HG02798 (cell line): Measurements from ENCODE around the gene TRPV4.
"Not testable (repeated sequence)": the region's sequence is repeated elsewhere in the genome, so short reads cannot be mapped to it uniquely, and the experiment has no call there.

ENCODE experiments used
- ATAC-seq: cut with Tn5 transposase; IDR thresholded peaks from one replicate; pipeline ENCODE4 v1.9.1; 2021; ENCODE audit warnings: mild to moderate bottlenecking; ENCODE audit not compliant: unreplicated experiment, poor library complexity

TRPV4 gene

DNA sequence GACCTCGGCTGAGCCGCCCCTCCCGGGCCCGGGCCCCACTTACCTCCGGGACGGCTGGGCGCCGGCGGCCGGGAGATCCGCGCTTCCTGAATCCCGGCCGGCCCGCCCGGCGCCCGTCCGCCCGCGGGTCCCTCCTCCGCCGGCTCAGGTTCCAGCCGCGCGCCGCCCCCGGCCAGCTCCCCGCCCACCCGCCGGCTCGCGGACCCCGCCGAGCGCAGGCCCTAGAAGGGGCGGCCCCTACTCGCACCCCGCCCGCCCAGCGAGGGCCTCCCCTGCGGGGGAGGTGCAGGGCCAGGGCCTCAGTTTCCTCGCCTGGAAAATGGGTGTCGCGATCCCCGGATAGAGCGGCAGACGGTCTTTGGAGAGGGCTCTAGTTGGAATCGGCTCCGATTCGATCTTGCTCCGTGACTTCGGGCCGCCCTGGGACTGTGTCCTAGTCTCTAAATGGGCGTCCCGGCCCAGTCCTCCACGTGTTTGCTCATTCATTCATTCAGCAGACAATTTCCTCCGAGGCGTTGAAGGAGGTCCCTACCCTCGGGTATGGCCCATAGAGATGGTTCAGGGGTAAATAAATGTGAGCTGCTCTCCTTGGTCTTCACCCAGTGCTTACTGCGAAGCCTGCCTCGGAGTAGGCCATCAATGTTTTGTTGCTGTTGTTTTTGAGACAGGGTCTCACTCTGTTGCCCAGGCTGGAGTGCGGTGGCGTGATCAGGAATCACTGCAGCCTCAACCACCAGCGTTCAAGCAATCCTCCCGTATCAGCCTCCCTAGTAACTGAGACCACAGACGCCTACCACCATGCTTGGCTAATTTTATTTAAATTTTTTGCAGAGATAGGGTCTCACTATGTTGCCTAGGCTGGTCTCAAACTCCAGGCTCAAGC lies at the start of gene TRPV4:
Gene TRPV4, minus strand, starts transcription at position 92 of the 883 bp plus-strand sequence. CDS start 18,602 bp downstream, outside the sequence.
- ATAC-seq = no peak

DNA sequence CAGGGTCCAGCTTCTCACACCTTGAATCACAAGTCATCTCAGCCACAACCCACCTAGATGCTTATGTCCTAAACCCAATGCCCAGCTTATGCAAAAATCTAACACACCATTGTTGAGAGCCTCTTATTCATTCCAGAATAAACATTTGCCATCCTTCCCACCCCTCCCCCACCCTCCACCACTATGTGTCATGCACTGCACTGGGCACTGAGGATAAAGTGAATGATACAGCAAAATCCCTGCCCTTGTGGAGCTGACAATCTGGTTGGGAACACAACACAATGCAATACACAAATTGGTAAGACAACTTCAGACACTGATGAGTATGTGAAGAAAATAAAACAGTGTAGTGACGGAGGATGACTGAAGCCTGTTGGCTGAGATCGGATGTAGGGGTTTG lies 48.6 kb upstream of the TRPV4 start:
- no peak for ATAC-seq

GRCh38 chr12:109880938-109881337 lies 47.7 kb upstream of the TRPV4 start:
- ATAC-seq = no peak

DNA sequence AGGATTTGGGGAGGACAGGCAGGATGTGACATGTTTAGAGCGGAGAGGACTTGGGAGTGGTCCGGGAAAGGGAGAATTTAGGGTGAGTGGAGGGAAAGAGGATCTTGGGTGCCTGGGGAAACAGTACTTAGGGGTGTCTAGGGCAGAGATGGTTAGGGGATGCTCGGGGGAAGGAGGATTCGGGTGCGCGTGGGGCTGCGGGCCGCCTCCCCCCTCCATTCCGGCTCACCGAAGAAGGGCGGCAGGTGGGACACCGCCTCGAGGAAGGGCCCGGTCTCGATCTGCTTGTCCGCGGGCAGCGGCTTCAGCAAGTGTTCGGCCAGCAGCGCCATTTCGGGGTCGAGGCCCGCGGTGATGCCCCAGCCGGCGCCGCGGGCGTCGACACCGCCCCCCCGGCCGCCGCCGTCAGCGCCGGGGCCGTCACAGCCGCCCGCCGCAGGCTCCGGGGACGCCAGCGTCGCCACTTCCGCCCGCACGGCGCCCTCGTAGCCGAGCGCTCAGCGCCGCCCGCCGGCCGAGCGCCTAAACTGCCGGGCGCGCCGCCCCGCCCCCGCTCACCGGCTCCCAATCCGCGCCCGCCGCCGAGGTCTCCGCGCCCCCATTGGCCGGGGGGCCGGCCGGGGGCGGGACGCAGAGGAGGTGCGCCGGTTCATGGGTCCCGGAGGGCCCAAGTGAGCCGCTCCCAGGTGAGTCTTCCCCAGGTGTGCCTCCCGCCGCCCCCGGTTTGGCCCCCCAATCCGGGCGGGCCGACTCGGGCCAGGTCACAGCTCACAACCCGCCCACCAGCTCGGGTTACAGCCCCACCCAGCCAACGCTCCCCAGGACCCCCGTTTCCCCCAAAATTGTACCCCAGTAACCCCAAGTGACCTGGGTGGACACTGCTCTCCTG lies 47.1 kb upstream of the TRPV4 start, which contains the start of gene GLTP:
Gene GLTP, minus strand, starts transcription at position 499 of the 889 bp plus-strand sequence. Its CDS starts 167 bp downstream, at position 332.
- ATAC-seq = peak; percentile 97

GRCh38 chr12:109879351-109880042 lies 46.3 kb upstream of the TRPV4 start:
- no peak for ATAC-seq

GRCh38 chr12:109878749-109879148 lies 45.6 kb upstream of the TRPV4 start:
- no peak for ATAC-seq

- ATAC-seq = no peak
Observed at GRCh38 chr12:109878247-109878625, 45.0 kb upstream of the TRPV4 start.

DNA sequence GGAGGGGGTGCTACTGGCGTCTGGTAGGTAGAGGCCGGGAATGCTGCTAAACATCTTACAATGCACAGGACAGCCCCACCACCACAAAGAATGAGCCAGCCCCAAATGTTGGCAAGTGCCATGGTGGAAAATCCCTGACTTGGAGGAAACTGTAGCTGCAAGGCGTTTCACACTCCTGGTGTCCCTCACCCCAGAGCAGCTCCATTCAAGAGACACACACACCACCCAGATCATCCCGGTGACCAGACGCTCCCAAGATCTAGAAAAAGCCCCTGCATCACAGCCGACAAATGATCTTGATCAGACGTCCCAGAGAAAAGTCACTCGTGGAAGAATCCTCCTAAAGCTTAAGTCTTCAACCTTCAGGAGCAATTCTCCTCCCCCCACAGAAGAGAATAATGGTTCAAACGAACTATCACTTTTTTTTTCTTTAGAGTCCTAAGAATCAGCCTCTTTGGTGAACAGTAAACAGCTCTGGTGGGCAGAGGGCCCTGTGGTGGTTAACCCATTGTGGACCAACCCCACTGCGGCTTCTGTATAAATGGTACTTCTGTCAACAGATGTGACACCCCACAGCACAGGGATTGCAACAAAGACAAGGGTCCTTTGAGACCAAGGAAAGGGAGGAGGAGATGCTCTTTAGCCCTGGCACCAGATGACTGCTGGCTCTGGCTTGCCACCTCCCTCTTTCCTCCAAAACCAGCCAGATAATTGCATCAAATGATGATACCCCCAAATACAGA lies 44.5 kb upstream of the TRPV4 start:
- ATAC-seq = no peak

DNA sequence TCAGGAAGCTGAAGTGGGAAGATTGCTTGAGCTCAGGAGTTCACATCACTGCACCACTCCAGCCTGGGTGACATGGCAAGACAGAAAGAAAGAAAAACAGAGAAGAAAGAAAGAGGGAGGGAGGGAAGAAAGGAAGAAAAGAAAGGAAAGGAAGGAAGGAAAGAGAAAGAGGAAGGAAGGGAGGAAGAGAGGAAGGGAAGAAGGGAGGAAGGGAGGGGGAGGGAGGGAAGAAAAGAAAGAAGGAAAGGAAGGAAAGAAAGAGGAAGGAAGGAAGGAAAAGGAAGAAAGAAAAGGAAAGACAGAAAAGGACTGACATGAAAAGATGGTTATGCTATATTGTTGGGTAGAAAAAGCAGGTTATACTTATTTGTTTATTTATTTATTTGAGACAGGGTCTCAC lies 43.2 kb upstream of the TRPV4 start:
- no peak for ATAC-seq

- no peak for ATAC-seq
Observed at GRCh38 chr12:109875572-109876131, 42.5 kb upstream of the TRPV4 start.

DNA sequence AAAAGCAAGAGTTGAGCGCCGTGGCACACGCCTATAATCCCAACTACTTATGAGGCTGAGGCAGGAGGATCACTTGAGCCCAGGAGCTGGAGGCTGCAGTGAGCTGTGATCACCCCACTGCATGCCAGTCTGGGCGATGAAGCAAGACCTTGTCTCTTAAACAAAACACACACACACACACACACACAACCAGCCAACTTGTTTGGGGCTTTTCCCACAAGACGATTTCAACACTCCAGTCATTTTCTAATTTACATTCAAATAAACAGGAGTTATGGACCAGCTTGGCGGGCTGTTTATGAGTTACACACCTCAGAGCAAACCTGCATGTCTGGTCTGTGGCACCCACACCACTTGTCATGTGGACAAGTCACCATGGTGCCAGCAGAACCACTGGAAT lies 40.5 kb upstream of the TRPV4 start:
- no peak for ATAC-seq

DNA sequence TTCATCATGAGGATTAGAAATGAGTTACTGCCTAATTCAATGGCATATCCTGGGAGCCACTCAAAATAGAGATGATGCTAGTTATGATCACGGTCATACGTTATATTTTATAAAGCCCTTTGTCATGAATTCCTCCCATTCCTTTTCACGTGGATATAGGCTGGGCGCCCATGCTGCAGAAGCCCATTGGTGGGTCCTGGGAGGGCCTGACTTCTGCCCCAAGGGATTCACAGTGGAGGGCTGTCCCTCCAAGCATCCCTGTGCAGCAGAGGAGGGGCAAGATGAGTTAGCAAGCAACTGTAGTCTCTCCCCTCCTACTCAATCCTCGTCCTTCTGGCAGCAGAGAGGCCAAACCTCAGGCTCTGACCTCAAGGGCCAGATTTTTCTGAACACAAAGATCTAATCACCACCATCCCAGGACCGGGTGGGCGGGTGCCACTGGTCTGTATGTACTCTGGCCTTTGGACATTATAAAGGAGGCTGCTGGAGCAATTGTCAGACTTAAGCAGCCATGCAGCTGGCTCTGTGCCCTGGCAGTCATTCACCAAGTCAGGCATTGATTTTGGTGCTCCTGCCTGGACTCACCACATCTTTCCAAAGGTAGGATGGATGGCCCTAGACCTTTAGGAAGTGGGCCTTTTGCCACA lies 38.6 kb upstream of the TRPV4 start:
- ATAC-seq = no peak

- ATAC-seq = no peak
Observed at GRCh38 chr12:109870648-109871047, 37.5 kb upstream of the TRPV4 start.

- ATAC-seq = no peak
Observed at GRCh38 chr12:109868182-109869051, 35.2 kb upstream of the TRPV4 start.

- ATAC-seq = no peak
Observed at GRCh38 chr12:109864916-109865315, 31.7 kb upstream of the TRPV4 start.

DNA sequence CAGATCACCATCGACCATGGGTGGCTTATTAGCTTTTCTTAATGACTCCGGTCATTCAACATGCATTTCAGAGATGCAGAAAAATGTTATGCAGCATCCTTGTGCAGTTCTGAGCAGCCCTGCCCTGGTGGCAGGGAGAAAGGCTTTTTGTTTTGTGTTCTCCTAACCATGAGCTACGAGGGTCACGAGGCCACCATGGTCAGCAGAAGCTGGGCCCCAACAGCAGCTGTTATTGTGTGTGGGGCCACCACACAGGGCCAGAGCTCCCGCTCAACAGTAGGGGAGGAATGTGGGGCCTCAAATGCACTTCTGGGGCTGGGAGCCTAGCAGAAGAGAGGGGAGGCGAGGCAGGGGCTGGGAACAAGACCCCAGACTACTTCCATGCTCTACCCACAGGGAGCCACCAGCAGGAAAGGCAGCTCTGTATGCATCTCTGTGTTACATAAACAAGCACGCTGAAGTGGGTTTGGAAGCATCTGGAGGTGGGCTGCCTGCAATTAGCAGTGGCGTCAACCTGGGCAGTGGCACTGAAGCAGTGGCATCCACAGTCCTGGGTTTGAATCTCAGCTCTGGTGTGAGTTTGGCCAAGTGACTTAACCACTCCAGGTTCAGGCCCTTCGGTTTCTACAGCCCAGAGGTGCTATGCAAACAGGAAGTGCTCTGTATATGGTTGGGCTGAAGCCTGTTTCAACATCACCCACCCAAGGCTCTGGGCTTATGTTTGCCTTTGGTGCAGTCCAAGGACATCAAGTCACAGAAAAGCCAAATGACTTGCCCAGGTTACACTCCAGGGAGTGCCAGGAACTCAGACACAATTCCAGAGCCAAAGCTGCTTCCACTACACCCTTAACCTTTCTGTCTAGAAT lies 30.9 kb upstream of the TRPV4 start:
- ATAC-seq = no peak

- not testable (repeated sequence) for ATAC-seq
Observed at GRCh38 chr12:109862491-109862890, 29.3 kb upstream of the TRPV4 start.
